ENCODE data around the gene AIPL1. TPM values are rescaled to one million over a fixed set of nuclear protein-coding genes. Genes with fewer than 3 reads are reported as not detected.

Gene AIPL1
- total RNA-seq, 5 donors from 2014 or later (not counting 1 experiment from before 2014, with no cell fraction given): not detected

DNA sequence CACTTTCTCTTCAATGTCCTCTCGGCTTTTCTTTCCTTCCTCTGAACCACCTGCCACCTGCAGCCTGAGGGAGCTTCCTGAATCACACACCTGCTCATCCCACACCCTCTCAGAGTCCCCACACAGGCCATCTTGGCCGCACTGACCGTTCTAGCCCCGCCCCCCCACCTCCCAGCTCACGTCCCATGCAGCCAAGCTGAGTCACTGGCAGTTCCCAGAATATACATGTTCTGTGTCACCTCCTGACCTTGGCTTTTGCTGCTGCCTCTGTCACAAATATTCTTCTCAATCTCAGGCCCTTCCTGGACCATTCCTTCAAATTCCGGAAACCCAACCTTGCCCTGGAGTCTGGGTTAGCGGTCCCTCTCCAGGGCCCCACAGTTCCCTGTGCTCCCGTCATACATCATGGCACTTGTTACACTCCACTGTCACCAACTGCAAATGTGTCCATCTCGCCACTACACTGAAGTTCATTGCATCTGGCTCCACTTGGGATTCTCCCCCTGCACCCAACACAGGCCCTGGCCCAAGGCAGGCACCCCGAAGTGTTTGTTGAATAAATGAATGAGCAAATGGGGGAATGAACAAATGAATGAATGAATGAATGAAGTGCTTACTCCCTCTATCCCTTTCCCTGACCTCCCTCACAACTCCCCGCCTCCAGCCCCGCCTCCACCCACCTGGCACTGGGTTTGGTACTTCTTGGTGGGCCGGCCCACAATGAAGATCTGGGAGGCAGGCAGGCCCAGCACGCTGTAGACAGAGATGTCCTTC lies 22.2 kb upstream of the AIPL1 start:
- peak overlapping the region in 2 of 3 donors; percentile 18 to 45 for H3K4me3 Mint-ChIP-seq
- POLR2A ChIA-PET: no interaction called here
- ATAC-seq (replicated peaks in 1 of 4) (no peak), DNase-seq (no peak)
- H3K27ac ChIP-seq (ENCODE audit: low read length): no peak overlapping the region
- no peaks in the 10 kb centered on the region for H3K36me3 ChIP-seq (ENCODE audit: control insufficient read depth in 2 of 2, extremely low read depth in 1 of 2, insufficient read depth in 1 of 2, low read length in 1 of 2)
- H3K4me1 Mint-ChIP-seq: peaks cover 11 to 27% (median 26%) of the 10 kb centered on the region in 3 donors
- no peaks in the 10 kb centered on the region for H3K9me3 Mint-ChIP-seq
- H3K9me3 ChIP-seq: no peaks in the 10 kb centered on the region
- H3K4me3 ChIP-seq (ENCODE audit: control insufficient read depth in 1 of 2, extremely low read depth in 1 of 2, low read length in 1 of 2): no peak overlapping the region
- WGBS (ENCODE audit: insufficient coverage): 76% methylated on average over 11 of the region's 14 CpGs
- H3K27ac Mint-ChIP-seq: peak overlapping the region; percentile 64 to 80
- CTCF ChIA-PET: no interaction called here
- H3K4me1 ChIP-seq (ENCODE audit: control insufficient read depth in 1 of 2, extremely low read depth in 1 of 2, insufficient read depth in 2 of 2, low read length in 2 of 2): peaks cover 0 to 16% of the 10 kb centered on the region in 2 experiments
- H3K27me3 ChIP-seq (replicated peaks in 1 of 2; ENCODE audit: control insufficient read depth in 2 of 2, extremely low read depth in 1 of 2, insufficient read depth in 2 of 2, low read length in 1 of 2): peaks cover 0 to 22% of the 10 kb centered on the region in 2 experiments
- no peaks in the 10 kb centered on the region for H3K27me3 Mint-ChIP-seq
- no peaks in the 10 kb centered on the region for H3K36me3 Mint-ChIP-seq

DNA sequence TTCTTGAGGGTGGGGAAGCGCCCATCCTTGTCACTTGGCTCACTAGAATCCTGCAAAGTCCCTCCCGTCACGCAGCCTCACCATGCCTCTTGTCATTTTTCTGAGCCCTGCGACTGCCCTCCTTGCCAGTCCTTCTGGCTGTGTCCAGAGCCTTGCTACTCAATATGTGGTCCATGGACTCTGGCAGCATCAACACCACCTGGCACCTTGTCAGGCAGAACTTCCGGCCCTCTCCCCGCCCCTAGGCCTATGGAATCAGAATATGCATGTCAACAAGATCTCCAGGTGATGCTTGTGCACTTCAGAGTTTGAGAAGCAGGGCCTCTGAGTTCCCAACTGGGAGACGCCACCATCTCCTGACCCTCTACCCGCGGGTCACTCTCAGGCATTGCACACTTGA lies 21.4 kb upstream of the AIPL1 start:
- peaks cover 0 to 18% of the 10 kb centered on the region in 2 experiments for H3K27me3 ChIP-seq (replicated peaks in 1 of 2; ENCODE audit: control insufficient read depth in 2 of 2, extremely low read depth in 1 of 2, insufficient read depth in 2 of 2, low read length in 1 of 2)
- peaks cover 11 to 24% (median 23%) of the 10 kb centered on the region in 3 donors for H3K4me1 Mint-ChIP-seq
- no peaks in the 10 kb centered on the region for H3K9me3 Mint-ChIP-seq
- no peaks in the 10 kb centered on the region for H3K27me3 Mint-ChIP-seq
- H3K27ac Mint-ChIP-seq: peak overlapping the region; percentile 60 to 64
- no peak overlapping the region for H3K4me3 ChIP-seq (ENCODE audit: control insufficient read depth in 1 of 2, extremely low read depth in 1 of 2, low read length in 1 of 2)
- 93% methylated on average over 9 of the region's 9 CpGs for WGBS (ENCODE audit: insufficient coverage)
- H3K27ac ChIP-seq (ENCODE audit: low read length): no peak overlapping the region
- DNase-seq (no peak), ATAC-seq (replicated peaks in 1 of 4) (no peak)
- H3K9me3 ChIP-seq: no peaks in the 10 kb centered on the region
- ChIA-PET CTCF (no interaction called here), POLR2A (no interaction called here)
- peaks cover 0 to 16% of the 10 kb centered on the region in 2 experiments for H3K4me1 ChIP-seq (ENCODE audit: control insufficient read depth in 1 of 2, extremely low read depth in 1 of 2, insufficient read depth in 2 of 2, low read length in 2 of 2)
- H3K36me3 Mint-ChIP-seq: no peaks in the 10 kb centered on the region
- no peaks in the 10 kb centered on the region for H3K36me3 ChIP-seq (ENCODE audit: control insufficient read depth in 2 of 2, extremely low read depth in 1 of 2, insufficient read depth in 1 of 2, low read length in 1 of 2)
- peak overlapping the region in 2 of 3 donors; percentile 23 to 43 for H3K4me3 Mint-ChIP-seq

DNA sequence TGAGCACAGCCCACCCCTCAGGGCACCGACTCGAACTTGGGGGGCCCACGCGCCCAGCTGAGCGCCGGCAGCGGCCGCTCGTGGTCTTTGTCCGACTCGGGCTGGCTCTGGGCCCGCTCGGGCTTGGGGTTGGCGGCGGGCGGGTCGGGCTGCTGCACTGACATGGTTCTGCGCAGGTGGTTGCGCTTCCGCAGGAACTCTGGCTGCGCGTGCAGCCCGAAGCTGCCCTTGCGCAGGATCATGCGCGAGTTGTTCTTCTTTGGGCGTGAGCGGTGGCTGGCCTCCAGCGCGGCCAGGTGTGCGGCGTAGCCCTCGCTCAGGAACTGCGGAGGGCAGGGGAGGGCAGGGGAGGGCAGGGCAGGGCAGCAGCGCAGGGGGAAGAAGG lies 20.4 kb upstream of the AIPL1 start:
- Histone ChIP-seq H3K36me3 (ENCODE audit: control insufficient read depth in 2 of 2, extremely low read depth in 1 of 2, insufficient read depth in 1 of 2, low read length in 1 of 2) (no peaks in the 10 kb centered on the region), H3K27me3 (replicated peaks in 1 of 2; ENCODE audit: control insufficient read depth in 2 of 2, extremely low read depth in 1 of 2, insufficient read depth in 2 of 2, low read length in 1 of 2) (peaks cover 0 to 18% of the 10 kb centered on the region in 2 experiments), H3K27ac (ENCODE audit: low read length) (peak overlapping the region; percentile 28), H3K9me3 (no peaks in the 10 kb centered on the region), H3K4me3 (ENCODE audit: control insufficient read depth in 1 of 2, extremely low read depth in 1 of 2, low read length in 1 of 2) (peak overlapping the region; percentile 10 to 35), H3K4me1 (ENCODE audit: control insufficient read depth in 1 of 2, extremely low read depth in 1 of 2, insufficient read depth in 2 of 2, low read length in 2 of 2) (peaks cover 0 to 16% of the 10 kb centered on the region in 2 experiments)
- H3K36me3 Mint-ChIP-seq: no peaks in the 10 kb centered on the region
- H3K9me3 Mint-ChIP-seq: no peaks in the 10 kb centered on the region
- peak; percentile 14 to 66 (median 40) for DNase-seq
- WGBS (ENCODE audit: insufficient coverage): 1% methylated on average over 25 of the region's 35 CpGs
- H3K27ac Mint-ChIP-seq: peak overlapping the region; percentile 66 to 73
- ATAC-seq (replicated peaks in 1 of 4): peak; percentile 86 to 96 (median 92)
- CTCF ChIA-PET: interaction anchor here in 1 of 2 donors (1.0 kb wide), 1 partner anchor 20 kb away, joined by 4 read pairs; the partner anchor contains the start of gene AIPL1
- no peaks in the 10 kb centered on the region for H3K27me3 Mint-ChIP-seq
- peaks cover 11 to 24% (median 23%) of the 10 kb centered on the region in 3 donors for H3K4me1 Mint-ChIP-seq
- peak overlapping the region; percentile 32 to 68 (median 65) for H3K4me3 Mint-ChIP-seq
- POLR2A ChIA-PET: no interaction called here

GRCh38 chr17:6454495-6455320 lies 19.8 kb upstream of the AIPL1 start:
- Mint-ChIP-seq H3K27me3 (no peaks in the 10 kb centered on the region), H3K4me1 (peaks cover 11 to 24% (median 23%) of the 10 kb centered on the region in 3 donors), H3K36me3 (no peaks in the 10 kb centered on the region), H3K9me3 (no peaks in the 10 kb centered on the region), H3K4me3 (peak overlapping the region in 2 of 3 donors; percentile 44 to 68), H3K27ac (peak overlapping the region; percentile 65 to 79)
- ChIA-PET POLR2A (no interaction called here), CTCF (interaction anchor here in 1 of 2 donors (1.0 kb wide), 1 partner anchor 20 kb away, joined by 4 read pairs; the partner anchor contains the start of gene AIPL1)
- peak in 1 of 35 experiments; percentile 9 for DNase-seq
- Histone ChIP-seq H3K27ac (ENCODE audit: low read length) (peak overlapping the region; percentile 28), H3K27me3 (replicated peaks in 1 of 2; ENCODE audit: control insufficient read depth in 2 of 2, extremely low read depth in 1 of 2, insufficient read depth in 2 of 2, low read length in 1 of 2) (peaks cover 0 to 18% of the 10 kb centered on the region in 2 experiments), H3K4me1 (ENCODE audit: control insufficient read depth in 1 of 2, extremely low read depth in 1 of 2, insufficient read depth in 2 of 2, low read length in 2 of 2) (peaks cover 0 to 16% of the 10 kb centered on the region in 2 experiments), H3K9me3 (no peaks in the 10 kb centered on the region), H3K4me3 (ENCODE audit: control insufficient read depth in 1 of 2, extremely low read depth in 1 of 2, low read length in 1 of 2) (peak overlapping the region; percentile 10 to 35), H3K36me3 (ENCODE audit: control insufficient read depth in 2 of 2, extremely low read depth in 1 of 2, insufficient read depth in 1 of 2, low read length in 1 of 2) (no peaks in the 10 kb centered on the region)
- ATAC-seq (replicated peaks in 1 of 4): peak in 2 of 4 experiments; percentile 12 to 16
- 61% methylated on average over 33 of the region's 35 CpGs for WGBS (ENCODE audit: insufficient coverage)

GRCh38 chr17:6453279-6454024 lies 18.5 kb upstream of the AIPL1 start:
- WGBS (ENCODE audit: insufficient coverage): 83% methylated on average over 10 of the region's 14 CpGs
- peak overlapping the region in 1 of 3 donors; percentile 68 for H3K4me3 Mint-ChIP-seq
- peak overlapping the region; percentile 72 to 81 for H3K27ac Mint-ChIP-seq

More at GRCh38 chr17:6453279-6454024, 18.5 kb upstream of the AIPL1 start:
- no peaks in the 10 kb centered on the region for H3K36me3 Mint-ChIP-seq
- no peaks in the 10 kb centered on the region for H3K27me3 Mint-ChIP-seq
- peaks cover 0 to 16% of the 10 kb centered on the region in 2 experiments for H3K4me1 ChIP-seq (ENCODE audit: control insufficient read depth in 1 of 2, extremely low read depth in 1 of 2, insufficient read depth in 2 of 2, low read length in 2 of 2)
- no peak for DNase-seq
- CTCF ChIA-PET: interaction anchor here in 1 of 2 donors (1.3 kb wide), 1 partner anchor 11 kb away, joined by 4 read pairs; no protein-coding TSS in a partner anchor
- H3K4me1 Mint-ChIP-seq: peaks cover 11 to 24% (median 23%) of the 10 kb centered on the region in 3 donors
- peaks cover 0 to 18% of the 10 kb centered on the region in 2 experiments for H3K27me3 ChIP-seq (replicated peaks in 1 of 2; ENCODE audit: control insufficient read depth in 2 of 2, extremely low read depth in 1 of 2, insufficient read depth in 2 of 2, low read length in 1 of 2)
- H3K9me3 Mint-ChIP-seq: no peaks in the 10 kb centered on the region
- POLR2A ChIA-PET: no interaction called here
- no peaks in the 10 kb centered on the region for H3K36me3 ChIP-seq (ENCODE audit: control insufficient read depth in 2 of 2, extremely low read depth in 1 of 2, insufficient read depth in 1 of 2, low read length in 1 of 2)
- H3K4me3 ChIP-seq (ENCODE audit: control insufficient read depth in 1 of 2, extremely low read depth in 1 of 2, low read length in 1 of 2): no peak overlapping the region
- ATAC-seq (replicated peaks in 1 of 4): no peak
- H3K9me3 ChIP-seq: no peaks in the 10 kb centered on the region
- H3K27ac ChIP-seq (ENCODE audit: low read length): no peak overlapping the region

Data from T-cell (primary cell).